Ishikawa (cell line): ENCODE data around the gene SACM1L.

Source experiments
- CEBPB ChIP-seq: IDR thresholded peaks from 2 replicates; pipeline ENCODE4 v1.6.1; 2012
- CREB1 ChIP-seq: IDR thresholded peaks from 2 replicates; pipeline ENCODE4 v1.6.1; 2012; ENCODE audit warnings: low read depth
- EGR1 ChIP-seq: IDR thresholded peaks from 2 replicates; pipeline ENCODE4 v1.6.1; 2012
- EP300 ChIP-seq: IDR thresholded peaks from 2 replicates; pipeline ENCODE4 v1.6.1; 2012; ENCODE audit warnings: borderline replicate concordance
- FOXM1 ChIP-seq: IDR thresholded peaks from 2 replicates; pipeline ENCODE4 v1.6.1; 2012; ENCODE audit warnings: low read depth, borderline replicate concordance
- NFIC ChIP-seq: IDR thresholded peaks from 2 replicates; pipeline ENCODE4 v1.6.1; 2012
- RAD21 ChIP-seq: IDR thresholded peaks from 2 replicates; pipeline ENCODE4 v1.6.1; 2012; ENCODE audit warnings: low read depth
- TAF1 ChIP-seq: IDR thresholded peaks from 2 replicates; pipeline ENCODE4 v1.6.1; 2012; ENCODE audit warnings: low read depth, mild to moderate bottlenecking
- TCF12 ChIP-seq: IDR thresholded peaks from 2 replicates; pipeline ENCODE4 v1.6.1; 2012; ENCODE audit warnings: low read depth
- TEAD4 ChIP-seq: IDR thresholded peaks from 2 replicates; pipeline ENCODE4 v1.6.1; 2012
- YY1 ChIP-seq: IDR thresholded peaks from 2 replicates; pipeline ENCODE4 v1.6.1; 2012; ENCODE audit warnings: low read depth
- ZBTB7A ChIP-seq: IDR thresholded peaks from 2 replicates; pipeline ENCODE4 v1.6.1; 2012; ENCODE audit warnings: low read depth
- TF ChIP-seq, protein P1 (sequence below): IDR thresholded peaks from 2 replicates; pipeline ENCODE4 v1.6.1; 2012; ENCODE audit warnings: low read depth, mild to moderate bottlenecking
- TF ChIP-seq, protein P2 (sequence below): IDR thresholded peaks from 2 replicates; pipeline ENCODE4 v1.6.1; 2012
- TF ChIP-seq, protein P3 (sequence below): IDR thresholded peaks from 2 replicates; pipeline ENCODE4 v1.6.1; 2012

The SACM1L gene

DNA sequence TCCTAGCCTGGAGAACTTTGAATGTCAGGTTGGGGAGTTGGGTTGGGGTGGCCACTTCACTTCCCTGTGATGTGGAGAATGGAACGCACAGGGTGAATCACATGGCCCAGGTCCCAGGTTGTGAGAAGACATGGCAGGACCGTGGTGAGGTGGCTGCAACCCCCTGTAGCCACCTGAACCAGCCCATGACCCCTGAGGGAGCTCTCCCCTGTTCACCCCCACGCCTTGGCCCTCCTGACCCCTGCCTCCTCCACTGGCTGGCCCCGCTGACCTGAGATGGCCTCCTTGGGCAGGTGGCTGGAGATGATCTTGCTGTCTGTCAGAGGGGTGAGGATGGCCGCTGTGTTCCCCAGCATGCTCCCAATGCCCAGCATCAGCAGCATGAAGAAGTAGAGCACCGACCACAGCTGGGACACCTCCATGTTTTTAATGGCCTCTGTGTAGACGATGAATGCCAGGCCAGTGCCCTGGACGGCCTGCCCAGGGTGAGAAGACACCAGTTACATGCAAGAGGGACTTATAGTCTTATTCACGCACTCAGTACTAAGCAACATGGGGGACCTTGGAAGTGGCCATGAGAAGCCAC, 76.2 kb downstream of the SACM1L start:
- TF ChIP-seq, protein P1, sequence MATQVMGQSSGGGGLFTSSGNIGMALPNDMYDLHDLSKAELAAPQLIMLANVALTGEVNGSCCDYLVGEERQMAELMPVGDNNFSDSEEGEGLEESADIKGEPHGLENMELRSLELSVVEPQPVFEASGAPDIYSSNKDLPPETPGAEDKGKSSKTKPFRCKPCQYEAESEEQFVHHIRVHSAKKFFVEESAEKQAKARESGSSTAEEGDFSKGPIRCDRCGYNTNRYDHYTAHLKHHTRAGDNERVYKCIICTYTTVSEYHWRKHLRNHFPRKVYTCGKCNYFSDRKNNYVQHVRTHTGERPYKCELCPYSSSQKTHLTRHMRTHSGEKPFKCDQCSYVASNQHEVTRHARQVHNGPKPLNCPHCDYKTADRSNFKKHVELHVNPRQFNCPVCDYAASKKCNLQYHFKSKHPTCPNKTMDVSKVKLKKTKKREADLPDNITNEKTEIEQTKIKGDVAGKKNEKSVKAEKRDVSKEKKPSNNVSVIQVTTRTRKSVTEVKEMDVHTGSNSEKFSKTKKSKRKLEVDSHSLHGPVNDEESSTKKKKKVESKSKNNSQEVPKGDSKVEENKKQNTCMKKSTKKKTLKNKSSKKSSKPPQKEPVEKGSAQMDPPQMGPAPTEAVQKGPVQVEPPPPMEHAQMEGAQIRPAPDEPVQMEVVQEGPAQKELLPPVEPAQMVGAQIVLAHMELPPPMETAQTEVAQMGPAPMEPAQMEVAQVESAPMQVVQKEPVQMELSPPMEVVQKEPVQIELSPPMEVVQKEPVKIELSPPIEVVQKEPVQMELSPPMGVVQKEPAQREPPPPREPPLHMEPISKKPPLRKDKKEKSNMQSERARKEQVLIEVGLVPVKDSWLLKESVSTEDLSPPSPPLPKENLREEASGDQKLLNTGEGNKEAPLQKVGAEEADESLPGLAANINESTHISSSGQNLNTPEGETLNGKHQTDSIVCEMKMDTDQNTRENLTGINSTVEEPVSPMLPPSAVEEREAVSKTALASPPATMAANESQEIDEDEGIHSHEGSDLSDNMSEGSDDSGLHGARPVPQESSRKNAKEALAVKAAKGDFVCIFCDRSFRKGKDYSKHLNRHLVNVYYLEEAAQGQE = no peak
- TF ChIP-seq TCF12 = no peak
- no peak for TF ChIP-seq YY1
- TF ChIP-seq RAD21 = no peak
- TF ChIP-seq EP300 = no peak

DNA sequence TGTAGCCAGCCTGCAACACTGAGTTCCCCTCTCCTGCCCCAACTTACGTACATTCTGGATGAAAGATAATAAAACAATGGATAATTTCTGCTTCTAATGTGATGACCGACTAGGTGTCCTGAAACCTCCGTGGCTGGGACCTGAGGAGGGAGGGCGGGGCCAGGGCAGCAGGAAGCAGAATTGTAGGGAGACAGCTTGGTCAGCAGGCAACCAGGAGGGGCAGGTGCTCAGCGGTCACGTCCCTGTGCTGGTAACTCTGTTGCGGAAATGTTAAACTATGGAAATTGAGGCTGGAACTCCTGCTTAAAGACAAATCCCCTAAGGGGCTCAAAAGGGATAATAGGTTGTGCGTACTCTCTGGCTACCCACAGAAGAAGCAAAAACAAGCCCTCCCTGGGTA, 76.8 kb downstream of the SACM1L start:
- TF ChIP-seq, protein P2, sequence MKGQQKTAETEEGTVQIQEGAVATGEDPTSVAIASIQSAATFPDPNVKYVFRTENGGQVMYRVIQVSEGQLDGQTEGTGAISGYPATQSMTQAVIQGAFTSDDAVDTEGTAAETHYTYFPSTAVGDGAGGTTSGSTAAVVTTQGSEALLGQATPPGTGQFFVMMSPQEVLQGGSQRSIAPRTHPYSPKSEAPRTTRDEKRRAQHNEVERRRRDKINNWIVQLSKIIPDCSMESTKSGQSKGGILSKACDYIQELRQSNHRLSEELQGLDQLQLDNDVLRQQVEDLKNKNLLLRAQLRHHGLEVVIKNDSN = no peak
- TF ChIP-seq, protein P3, sequence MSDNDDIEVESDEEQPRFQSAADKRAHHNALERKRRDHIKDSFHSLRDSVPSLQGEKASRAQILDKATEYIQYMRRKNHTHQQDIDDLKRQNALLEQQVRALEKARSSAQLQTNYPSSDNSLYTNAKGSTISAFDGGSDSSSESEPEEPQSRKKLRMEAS = no peak
- TF ChIP-seq CEBPB = no peak
- TF ChIP-seq YY1 = no peak
- TF ChIP-seq, protein P1 = no peak
- no peak for TF ChIP-seq TAF1
- no peak for TF ChIP-seq TCF12
- TF ChIP-seq TEAD4 = no peak
- TF ChIP-seq EP300 = no peak
- no peak for TF ChIP-seq EGR1
- no peak for TF ChIP-seq CREB1
- no peak for TF ChIP-seq FOXM1

DNA sequence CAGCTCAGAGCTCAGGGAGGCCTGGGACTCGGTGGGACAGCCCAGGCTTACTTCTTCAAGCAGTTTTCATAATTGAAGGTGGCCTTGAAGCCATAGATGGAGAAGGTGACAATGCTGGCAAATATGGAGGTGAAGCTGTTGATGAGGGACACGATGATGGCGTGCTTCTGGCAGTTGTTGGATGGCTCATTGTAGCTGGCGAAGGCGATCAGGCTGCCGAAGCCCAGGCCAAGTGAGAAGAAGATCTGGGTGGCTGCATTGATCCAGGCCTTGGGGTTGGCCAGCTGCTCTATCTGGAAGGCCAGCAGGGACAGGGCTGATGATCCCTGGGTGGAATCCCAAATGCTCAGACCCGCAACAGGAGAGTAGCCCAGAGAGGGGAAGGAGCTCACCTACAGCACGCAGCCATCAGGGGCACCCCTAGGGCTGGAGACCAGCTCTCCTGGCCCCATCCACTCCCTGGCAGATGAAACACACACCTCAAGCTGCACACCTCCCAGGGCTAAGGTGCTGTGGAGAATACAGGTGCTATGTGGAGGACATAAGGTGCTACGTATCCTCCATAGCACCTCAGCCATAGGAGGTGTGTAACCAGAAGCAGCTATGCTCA, 82.1 kb downstream of the SACM1L start:
- TF ChIP-seq TCF12 (no peak), EP300 (no peak), TAF1 (no peak), EGR1 (no peak), ZBTB7A (no peak), CEBPB (no peak), FOXM1 (no peak), RAD21 (no peak), NFIC (no peak)
- TF ChIP-seq, protein P2 = no peak

DNA sequence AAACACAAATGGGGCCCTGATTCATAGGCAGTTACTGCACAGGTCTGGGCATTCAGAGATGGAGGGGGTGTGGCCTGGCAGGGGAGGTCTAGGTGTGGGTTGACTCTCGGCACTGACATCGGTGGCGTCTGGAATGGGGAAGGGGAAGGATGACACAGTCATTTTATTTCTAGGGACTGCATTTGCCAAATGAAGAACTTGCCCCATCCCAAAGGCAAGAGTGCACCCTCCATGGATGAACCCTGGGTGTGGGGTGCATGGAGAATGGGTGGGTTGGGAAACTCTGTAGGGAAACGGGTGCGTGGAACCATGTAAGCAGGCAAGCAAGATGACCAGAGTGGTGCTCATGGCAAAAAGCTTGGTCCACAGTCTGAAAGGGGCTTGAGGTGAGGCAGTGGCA, 82.6 kb downstream of the SACM1L start:
- TF ChIP-seq EGR1 = no peak
- TF ChIP-seq TAF1 = no peak
- no peak for TF ChIP-seq YY1
- TF ChIP-seq FOXM1 = no peak
- no peak for TF ChIP-seq CREB1
- no peak for TF ChIP-seq ZBTB7A
- TF ChIP-seq, protein P3 = no peak
- TF ChIP-seq CEBPB = no peak
- no peak for TF ChIP-seq NFIC
- TF ChIP-seq, protein P2 = no peak
- no peak for TF ChIP-seq RAD21
- TF ChIP-seq TCF12 = no peak
- TF ChIP-seq, protein P1 = no peak
- no peak for TF ChIP-seq TEAD4
- TF ChIP-seq EP300 = no peak
